ENCODE data around the gene COL16A1. TPM values are rescaled to one million over a fixed set of nuclear protein-coding genes. Genes with fewer than 3 reads are reported as not detected.

Gene COL16A1
- total RNA-seq, 1 experiment from 2014 or later, result 4.0 TPM

DNA sequence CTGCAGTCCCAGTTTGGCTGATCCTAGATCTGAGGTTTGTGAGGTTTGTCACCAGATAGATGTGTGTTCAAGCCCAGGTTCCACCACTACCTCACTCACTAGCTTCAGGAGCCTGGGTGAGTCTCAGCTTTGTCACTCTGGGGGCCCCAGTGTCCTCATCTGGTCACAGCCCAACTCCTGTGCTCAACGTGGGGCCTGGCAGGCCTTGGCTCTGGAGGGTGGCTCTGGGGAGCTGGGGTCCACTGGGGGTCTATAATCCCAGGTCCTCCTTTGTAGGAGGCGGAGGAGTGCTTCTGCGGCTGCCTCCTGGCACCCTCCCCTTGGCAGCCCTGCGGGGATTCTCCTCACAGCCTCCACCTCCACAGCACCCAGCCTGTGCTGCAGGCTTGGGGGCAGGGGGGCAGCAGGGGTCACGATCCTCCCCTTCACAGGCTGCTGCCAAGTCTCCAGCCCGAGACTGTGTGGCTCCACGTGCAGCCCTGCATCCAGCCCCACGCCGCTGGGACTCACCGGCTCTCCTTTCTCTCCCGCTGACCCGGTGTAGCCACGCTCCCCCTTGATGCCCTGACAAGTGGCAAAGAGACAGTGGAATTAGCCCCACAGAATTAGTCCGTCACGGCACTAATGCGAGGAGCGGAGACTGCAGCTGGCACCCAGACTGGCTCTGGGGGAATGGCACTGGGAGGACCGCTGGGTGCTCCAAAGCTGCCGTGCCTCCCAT, 36.6 kb downstream of the COL16A1 start:
- DNase-seq (ENCODE audit: low read depth), result no peak

DNA sequence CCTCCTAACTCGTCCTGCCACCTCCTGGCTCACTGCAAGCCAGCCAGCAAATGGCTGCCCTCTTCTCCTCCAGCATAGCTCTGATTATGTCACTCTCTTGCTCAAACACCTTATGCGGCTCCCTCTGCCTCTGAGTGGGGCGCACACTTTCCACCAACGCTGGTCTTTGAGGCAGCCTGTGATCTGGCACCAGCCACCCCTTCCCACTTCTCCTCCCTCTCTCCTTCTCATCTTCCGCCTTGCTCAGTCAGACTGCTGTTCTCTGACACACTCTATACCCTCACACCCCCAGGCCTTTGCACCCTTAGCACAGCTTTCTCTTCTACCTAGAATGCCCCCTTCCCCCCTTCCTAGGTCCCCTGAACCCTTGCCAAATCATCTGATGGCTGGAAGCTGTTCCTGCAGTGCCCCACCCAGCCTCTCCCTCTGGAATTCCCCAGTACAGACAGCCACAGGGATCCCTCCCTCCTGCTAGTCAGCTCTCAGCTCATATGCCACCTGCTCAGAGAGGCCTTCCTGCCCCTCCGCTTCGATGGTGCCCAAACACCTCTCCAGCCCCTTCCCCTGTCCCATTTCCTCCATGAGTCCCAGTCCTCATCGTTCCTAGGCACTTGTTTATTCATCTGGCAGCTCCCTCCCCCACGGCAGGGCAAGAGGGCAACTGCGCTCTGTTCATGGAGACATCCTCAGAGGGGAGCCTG, 37.4 kb downstream of the COL16A1 start:
- peak; percentile 31 for DNase-seq (ENCODE audit: low read depth)

DNA sequence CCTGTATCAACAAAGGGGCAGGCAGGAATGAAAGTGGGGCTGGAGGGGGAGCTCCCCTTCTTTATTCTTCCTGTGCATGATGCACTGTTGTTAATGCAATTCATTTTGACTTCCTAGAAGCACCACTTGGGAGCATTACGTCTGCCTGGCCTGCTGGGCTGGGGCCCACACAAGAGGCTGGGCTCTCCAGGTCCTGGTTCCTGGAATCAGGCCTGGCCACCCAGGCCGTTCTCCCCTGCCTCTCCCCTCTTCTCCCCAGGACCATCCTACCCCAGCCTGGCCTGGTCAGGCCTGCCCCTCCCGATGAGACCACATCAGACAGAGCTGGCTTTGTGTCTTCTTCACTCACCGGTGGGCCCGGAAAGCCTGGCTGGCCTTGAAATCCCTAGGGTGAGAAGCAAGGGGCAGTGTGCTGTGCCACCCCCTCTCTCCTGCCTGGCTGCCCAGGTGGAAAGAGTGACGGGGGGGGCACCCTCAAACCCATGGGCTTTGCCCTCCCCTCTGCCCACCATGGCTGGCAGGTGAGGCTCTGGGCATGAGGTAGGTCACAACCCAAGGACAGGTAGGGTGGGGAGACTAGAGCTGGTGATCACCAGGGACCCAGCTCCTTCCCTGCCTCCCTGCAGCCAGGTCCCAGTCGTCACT, 38.5 kb downstream of the COL16A1 start:
- DNase-seq (ENCODE audit: low read depth), result no peak

DNA sequence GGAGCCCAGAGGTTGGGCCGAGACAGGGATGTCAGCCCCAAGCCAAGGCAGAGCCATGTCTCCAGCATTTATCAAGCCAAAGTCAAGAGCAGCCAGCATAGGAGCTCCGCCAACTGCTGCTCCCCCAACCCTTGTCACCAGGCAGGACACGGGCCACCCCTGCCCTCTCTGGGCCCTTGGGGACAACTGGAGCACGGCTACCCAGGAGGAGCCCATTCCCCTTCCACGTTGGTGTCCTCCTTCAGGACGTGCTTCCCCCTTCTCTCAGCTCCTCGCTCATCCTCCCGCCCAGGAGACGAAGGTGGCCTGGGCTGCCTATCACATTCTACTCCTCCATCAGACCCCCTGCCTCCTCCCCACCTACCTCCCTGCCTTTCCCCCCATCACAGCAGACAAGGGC, 39.3 kb downstream of the COL16A1 start:
- DNase-seq (ENCODE audit: low read depth), result no peak

DNA sequence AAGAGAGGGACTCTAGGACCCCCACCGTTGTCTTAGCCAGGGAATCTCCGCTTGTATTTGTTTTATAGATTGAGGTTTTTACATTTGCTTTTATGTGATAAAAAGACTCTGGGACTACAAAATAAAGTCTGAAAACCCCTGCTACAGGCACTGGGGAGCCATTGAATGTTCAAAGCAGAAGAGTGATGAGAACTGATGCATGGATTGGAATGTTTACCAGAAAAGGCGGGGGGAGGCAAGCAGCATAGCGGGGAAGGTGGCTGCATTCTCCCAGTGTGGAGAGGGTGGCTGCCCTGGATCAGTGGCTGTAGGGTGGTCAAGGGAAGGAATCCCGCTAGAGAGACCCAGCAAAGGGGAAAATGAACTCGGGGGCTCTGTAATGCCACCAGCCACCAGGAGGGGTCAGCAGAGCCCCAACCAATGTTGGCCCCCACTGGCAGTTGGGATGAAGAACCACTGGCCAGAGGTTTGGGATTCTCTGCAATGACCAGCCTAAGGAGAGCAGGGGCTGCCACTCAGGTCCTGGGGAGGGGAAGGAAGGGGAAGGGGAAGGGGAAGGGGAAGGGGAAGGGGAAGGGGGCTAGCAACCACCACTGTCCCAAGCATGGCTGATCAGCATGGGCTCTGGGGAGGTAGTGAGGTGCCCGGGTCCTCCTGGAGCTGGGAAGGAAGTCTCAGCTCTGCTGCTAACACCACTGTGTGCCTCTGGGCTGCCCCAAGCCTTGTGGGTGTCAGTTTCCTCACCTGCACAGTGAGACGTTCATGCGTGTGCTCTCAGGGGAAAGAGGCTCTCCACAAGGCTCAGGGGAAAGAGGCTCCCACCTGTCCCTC, 40.0 kb downstream of the COL16A1 start:
- peak; percentile 44 for DNase-seq (ENCODE audit: low read depth)

DNA sequence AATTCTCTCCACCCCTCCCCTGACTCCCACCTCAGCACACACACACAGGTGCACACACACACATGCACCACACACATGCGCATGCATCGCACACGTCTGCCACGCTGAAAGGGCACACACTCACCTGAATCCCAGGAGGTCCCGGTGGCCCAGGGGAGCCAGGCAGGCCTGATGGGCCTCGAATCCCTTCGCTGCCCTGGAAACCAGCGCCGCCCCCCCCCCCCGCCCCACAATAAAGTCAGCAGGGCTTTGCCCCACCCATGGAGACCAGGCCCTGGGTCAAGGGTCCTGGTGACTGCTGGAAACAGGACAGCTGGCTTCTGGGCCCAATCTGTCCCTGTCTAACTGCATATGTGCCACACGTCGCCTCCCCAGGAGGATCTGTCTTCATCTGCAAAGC, 41.4 kb downstream of the COL16A1 start:
- no peak for DNase-seq (ENCODE audit: low read depth)

DNA sequence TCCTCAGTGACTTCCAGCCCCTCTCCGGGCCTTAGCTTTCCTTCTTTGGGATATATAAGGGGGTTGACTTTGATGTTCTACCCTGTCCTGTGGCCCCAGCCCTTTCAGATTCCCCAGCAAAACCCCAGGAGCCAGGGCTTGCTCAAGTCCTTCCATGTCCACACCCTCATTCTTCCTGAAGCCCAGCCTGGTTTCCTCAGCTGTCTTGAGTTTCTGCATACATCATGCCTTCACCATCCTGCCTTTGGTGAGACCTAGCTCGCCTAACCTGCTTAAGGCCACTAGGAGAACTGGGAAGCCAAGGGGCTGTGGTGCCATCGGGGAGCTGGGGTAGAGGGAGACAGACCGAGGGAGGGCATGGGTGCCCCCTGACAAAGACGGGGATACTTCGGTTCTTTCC, 42.0 kb downstream of the COL16A1 start:
- no peak for DNase-seq (ENCODE audit: low read depth)

DNA sequence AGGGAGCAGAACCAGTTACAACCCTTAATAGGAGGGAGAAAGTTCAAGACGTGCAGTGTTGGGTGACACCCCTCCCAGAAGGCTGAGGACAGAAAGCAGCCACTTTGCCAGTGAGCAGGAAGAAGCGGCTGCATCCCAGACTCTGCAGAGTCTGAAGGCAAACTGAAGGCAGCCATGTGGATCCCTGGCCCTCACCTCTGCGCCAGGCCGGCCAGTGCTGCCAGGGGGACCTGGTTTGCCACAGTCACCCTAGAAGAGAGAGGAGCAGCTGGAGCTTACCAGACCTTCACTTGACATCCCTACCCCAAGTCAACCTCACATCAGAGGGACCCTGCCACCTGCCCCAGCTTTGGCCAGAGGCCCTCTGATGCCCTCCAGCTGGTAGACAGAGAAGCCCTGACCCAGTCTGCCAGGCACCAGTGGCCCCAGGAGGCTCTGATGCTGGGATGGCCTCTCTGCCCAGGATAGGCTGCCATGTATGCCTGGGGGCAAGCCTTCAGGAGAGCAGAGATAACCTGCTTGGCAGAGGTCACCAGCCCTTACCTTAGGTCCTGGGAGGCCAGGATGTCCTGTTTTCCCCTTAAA, 42.9 kb downstream of the COL16A1 start:
- DNase-seq (ENCODE audit: low read depth), result no peak

DNA sequence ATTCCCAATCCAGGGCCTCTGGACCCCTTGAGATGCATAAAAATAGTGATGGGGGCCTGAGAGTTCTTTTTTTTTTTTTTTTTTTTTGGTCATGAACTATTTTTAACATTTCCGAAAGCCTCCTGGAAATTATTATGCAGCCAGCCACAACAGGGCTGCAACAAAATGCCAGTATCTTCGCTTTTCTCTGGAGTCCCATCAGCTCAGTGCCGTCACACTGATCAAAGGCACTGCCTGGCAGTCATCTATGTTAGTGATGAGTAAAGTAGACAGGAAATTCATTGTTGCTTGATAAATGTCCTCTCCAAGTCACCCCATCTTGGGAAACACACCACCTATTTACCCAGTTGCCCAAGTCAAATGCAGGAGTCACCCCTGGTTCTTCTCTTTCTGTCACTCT, 43.9 kb downstream of the COL16A1 start:
- no peak for DNase-seq (ENCODE audit: low read depth)

DNA sequence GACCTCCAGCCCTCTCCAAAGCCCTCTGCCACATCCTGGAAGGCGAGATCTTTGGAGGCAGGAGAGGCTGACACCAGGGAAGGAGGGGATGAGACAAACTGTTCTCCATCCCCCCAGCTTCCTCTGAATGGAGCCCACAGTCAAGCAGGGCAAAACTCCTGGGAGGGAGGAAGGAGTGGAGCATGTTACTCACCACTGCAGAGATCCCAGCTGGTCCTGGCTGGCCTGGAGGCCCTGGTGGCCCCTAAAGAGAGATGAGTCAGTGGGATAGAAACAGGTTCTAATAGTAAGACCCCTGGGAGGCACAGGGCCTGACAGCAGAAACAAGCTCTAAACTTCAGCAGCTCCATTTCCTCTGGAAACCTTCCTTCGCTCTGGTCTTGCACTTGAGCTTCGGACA, 45.1 kb downstream of the COL16A1 start:
- DNase-seq (ENCODE audit: low read depth), result no peak

DNA sequence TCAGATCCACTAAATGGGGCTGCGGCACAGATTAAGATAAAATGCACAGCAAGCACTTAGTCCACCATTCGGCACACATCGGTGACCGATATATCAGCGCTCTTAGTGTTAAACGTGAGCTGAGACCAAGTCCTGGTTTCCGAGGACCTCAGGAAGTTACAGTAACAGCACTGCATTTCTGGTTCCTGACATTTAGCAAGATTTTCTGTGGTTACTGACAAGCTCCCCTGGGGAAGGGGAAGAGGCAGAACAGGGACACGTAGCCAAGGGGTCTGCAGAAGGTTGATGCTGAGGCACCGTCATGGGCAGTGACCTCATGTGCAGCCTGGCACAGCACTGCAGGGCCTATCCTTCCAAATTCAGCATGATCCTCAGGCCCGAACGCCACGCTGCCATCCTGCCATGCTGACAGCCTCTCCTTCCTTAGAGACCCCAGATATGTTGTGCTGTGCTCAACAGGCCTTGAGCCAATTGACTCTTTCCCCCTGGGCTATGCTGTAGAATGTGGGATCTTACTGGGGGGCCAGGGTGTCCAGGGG, 45.8 kb downstream of the COL16A1 start:
- DNase-seq (ENCODE audit: low read depth), result no peak

DNA sequence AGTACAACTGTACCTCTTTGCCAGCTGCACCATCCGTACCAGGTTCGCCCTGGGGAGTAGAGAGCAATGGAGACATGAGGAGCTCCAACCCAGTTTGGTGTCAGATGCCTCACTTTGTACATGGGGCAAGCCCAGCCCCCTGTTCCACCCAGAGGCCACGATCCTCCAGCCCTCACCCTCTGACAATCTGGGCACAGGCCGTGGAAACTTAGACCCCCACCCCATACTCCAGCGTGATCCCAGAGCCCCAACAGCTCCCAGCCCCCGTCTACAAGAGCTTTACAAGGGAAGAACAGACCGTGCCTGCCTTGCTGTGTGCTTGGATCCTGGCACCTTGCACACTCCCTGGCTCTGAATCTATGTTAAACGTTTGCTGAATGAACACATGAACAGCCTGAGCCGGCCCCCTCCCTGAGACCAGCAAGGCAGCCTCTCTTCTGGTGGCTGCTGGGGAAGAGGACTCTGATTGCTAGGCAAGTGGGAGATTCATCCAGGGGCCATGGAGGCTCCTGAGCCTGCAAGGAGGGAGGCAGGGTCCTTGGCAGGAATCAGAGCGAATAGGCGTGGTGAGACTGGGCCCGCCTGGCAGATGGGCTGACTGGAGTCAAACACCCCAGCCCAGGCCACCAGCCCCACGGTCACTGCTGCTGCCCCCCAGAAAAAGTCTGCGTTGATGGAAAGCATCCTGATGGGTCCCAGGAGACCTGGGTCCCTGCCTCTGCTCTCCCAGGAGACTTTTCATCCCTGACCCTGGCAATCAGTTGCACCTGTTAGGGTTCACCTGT, 46.6 kb downstream of the COL16A1 start:
- DNase-seq (ENCODE audit: low read depth), result no peak

DNA sequence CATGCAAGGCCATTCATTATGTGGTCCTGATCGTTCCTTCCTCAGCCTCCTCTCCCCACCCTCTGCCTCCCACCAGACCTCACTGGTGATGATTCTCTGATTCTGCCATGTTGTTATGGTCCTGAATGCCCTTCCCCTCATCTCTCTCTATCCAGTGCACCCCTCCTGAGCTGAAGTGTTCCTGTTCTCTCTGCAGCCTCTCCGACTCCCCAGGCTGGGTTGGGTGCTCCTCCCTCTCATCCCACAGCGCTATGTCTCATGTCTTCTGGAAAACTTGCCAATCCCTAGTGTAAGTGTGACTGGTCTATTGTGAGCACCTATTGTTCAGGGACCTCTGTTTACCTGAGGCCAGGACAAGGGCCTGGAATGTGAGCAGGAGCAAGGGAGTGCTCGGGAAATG, 48.1 kb downstream of the COL16A1 start:
- DNase-seq (ENCODE audit: low read depth), result no peak

DNA sequence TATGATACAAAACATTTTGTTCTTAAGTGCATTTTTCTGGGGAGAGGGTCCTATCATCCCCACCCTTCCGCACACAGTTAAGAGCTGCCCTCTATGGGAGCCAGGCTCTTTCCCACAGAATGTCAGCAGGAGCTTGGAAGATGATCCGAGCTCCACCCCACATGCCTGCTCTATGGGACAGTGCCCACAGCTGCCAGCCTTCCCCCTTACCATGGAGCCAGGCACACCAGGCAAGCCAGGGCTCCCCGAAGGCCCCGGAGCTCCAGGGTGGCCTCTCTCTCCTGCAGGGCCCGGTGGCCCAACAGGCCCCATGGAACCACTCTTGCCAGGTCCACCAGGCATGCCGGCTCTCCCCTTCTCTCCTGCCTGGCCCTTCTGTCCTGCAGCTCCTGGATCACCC, 48.7 kb downstream of the COL16A1 start:
- DNase-seq (ENCODE audit: low read depth), result no peak

DNA sequence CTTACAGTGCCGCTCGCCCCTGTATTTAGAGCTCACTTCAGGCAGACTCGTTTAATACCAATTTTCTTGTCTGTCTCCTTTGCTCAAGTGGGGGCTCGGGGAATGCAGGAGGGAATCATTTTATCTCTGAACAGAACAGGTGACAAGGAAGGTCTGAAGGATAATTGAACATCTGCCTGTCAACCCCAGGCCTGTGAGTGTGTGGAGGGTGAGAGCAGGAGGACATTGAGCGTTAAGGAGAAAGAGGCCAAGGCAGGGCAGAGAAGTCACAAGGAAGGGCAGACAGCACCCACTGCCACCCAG, 49.4 kb downstream of the COL16A1 start:
- no peak for DNase-seq (ENCODE audit: low read depth)

DNA sequence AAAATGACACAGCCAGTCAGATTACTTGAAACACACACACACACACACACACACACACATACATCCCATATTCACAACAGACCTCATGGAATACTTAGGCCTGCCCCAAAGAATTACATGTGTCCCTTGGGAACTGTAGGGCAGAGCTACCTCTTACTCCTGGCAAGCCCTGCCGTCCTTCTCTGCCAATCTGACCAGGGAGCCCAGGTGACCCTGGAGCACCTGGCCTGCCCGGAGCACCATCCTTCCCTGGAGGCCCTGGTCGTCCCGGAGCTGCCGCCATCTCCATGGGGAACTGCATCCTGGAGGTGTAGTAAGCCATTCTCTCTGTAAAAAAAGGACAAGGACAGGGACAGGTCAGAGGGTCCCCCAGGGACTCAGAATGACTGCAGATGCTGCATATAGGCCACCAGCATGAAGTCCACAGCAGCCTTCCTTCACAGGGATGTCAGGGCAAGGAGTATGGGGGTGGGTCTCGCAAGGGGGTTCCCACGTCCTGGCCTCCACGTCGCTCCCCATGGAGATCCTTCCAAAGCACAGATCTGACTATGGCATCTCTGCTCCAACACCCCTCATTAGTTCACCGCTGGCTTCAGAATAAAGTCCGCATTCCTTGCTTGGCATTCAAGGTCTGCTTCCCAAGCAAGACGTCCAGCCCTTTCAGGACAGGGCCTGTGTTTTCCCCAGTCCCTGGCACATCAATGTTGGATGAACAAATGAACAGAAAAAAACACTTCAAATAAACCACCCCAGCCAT, 49.9 kb downstream of the COL16A1 start:
- DNase-seq (ENCODE audit: low read depth), result no peak

DNA sequence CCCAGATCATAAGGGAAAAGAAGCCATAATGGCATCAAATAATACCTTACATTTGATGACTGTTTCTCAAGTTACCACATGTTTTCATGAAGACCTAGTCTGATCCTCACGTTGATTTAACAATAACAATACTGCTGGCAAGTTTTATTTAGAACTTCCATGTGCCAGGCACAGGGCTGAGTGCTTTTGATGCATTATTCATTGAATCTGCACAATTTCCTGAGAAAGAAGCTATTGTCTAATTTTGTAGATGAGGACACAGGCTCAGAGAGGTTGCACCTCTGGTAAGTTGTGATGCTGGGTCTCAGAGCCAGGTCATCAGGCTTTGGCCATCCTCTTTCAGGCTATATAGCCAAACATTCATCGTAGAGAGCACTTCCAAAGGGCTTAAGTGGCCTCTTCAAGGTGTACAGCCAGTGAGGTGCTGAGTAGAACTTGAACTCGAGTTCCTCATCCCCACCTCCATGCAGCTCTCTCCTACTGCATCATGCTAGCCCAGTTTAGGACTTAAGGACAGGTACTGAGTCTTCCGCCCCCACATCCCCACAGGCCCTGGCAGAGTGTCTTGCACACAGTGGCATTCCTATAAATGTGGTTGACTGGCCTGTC, 50.8 kb downstream of the COL16A1 start:
- DNase-seq (ENCODE audit: low read depth), result no peak

DNA sequence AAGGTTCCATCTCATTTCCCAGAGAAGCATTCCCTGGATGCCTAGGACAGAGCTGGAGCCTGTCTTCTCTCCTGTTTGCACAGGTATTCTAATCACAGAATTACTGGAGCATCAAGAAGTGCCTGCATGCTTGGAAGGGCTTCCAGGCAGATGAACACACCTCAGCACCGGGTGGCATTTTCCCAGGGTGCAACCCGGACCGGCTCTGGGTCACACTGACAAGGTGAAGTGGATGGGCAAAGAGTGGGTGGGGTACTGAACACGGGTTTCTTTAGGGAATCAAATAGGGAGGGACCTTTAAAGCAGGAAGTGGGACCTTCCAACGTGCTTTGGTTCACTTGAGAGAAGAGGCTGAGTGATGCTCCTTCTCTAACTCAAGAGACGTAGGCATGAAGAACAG, 52.1 kb downstream of the COL16A1 start:
- no peak for DNase-seq (ENCODE audit: low read depth)

DNA sequence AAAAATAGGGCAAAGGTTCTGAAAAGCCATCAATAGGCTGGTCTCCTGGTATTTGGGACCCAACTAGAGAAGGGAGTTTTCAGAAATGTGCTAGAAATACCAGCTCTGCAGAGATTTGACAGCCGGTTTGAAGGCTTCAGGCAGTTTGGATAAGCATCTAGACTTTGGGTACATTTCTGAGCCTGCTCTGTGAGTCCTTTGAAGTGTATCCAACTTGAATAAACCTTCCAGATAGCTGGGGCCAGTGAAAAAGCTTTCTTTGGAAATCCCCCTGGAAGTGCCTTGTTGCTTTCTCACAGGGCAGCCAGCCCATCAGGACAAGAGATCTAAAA, 52.8 kb downstream of the COL16A1 start:
- DNase-seq (ENCODE audit: low read depth), result no peak
